ENCODE data around the gene BCDIN3D.

The BCDIN3D gene

DNA sequence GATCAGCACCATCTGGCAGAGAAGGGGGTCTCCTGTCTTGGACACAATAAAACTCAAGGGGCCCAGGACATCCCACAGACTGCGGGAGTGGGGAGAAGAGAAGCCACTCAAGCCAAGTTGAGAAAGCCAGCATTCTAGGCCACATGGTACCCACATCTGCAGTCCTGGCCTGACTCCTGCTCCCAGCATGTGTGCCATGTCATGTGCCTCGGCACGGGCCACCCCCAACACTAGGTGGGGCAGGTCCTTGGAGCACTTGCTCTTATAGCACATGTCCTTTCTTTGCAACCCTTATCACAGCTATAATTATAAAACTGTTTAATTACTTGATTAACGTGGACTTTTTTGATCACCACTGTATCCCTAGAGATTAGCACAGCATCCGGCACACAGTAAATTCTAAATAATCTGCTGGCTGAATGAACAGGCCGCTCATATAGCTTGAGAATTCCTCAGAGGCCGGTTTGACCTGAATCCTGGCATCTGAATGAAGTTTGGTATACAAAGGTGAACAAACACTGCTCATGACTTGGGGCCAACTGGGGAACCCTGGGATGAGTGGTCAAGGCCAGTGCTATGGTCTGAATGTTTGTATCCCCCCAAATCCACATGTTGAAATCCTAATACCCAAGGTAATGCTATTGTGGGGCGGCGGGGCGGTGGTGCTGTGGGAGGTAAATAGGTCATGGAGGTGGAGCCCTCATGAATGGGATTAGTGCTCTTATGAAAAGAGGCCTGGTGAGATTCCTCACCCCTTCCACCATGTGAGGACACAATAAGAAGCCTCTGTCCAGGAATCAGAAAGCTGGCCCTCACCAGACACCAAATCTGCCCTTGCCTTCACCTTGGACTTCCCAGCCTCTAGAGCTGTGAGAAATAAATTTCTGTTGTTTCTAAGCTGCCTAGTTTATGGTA, 21.3 kb downstream of the BCDIN3D start:
- DNase-seq (ENCODE audit: low read depth in 2 of 2) = no peak

DNA sequence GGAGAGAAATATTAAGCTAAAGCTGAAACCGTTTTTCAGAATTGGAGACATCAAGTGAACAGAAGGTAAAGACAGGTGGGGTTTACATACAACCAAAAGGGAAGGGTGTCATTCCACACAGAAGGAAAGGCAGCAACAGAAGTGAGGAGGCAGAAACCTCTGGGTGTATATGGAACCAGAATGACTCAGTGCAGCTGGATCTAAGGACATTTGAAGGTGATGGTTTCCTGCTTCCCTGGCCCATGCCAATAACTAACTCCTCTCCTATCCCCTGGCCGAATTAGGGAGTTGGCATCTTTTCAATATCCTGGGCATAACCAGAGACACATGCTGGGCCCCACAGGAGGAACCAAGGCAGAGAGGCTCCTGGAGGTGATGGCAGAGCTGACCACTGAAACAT, 23.1 kb downstream of the BCDIN3D start:
- DNase-seq (ENCODE audit: low read depth in 2 of 2) = no peak

DNA sequence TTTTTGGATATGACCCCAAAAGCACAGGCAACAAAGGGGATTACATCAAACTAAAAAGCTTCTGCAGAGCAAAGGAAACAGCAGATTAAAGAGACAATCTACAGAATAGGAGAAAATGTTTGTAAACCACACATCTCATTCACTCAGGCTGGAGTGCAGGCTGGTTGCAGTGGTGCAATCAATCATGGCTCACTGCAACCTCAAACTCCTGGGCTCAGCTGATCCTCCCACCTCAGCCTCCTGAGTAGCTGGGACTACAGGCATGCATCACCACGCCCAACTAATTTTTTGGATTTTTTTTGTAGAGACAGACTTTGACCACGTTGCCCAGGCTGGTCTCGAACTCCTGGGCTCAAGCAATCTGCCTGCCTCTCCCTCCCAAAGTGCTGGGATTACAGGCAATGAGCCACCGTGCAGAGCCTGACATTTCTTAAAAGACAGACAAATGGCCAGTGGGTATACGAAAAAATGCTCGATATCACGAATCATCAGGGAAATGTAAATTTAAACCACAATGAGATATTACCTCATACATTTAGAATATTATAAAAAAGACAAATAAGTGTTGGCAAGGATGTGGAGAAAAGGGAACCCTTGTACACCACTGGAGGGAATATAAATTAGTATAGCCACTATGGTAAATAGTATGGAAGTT, 24.5 kb downstream of the BCDIN3D start:
- DNase-seq (ENCODE audit: low read depth in 2 of 2) = no peak

- DNase-seq (ENCODE audit: low read depth in 2 of 2) = no peak
These were observed 29.8 kb downstream of the BCDIN3D start for GRCh38 chr12:49813131-49813530.

- no peak for DNase-seq (ENCODE audit: low read depth in 2 of 2)
These were observed 30.9 kb downstream of the BCDIN3D start for GRCh38 chr12:49811961-49812401.

- no peak for DNase-seq (ENCODE audit: low read depth in 2 of 2)
These were observed 31.8 kb downstream of the BCDIN3D start for GRCh38 chr12:49811136-49811535.

GRCh38 chr12:49809906-49810389, 33.0 kb downstream of the BCDIN3D start:
- DNase-seq (ENCODE audit: low read depth in 2 of 2) = no peak

GRCh38 chr12:49809381-49809905, 33.5 kb downstream of the BCDIN3D start:
- no peak for DNase-seq (ENCODE audit: low read depth in 2 of 2)

DNA sequence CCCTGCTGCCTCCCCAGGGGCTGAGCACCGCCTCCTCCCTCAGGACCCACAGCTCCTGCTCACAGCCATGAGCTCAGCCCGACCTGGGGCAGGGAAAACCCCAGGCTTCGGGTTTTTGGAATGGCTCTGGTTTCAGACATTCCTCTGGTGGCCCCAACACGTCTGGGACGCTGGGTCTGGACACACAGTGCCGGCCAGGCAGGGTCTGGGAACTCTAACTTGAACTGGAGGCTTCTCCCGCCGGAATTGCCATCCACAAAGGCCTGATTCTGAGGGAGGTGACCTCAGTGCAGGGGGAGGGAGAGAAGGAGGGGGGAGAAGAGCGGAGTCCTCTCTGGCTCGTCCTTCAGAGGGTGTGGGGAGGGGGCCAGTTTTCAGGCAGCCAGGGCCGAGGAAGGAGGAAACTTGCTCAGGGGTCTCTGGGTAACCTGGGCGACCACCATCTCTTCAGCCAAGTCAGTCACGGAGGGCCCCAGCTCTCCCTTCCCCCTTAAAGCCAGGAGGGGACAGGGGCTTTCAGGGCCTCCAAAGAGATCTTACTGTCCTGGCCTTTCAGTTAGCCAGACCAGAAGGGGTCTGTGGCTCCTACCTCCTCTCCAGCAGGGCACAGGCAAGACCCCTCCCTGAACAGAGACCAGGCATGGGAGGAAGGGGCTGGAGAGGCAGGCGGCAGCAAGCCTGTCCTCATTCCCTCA, 34.1 kb downstream of the BCDIN3D start:
- DNase-seq (ENCODE audit: low read depth in 2 of 2) = no peak

DNA sequence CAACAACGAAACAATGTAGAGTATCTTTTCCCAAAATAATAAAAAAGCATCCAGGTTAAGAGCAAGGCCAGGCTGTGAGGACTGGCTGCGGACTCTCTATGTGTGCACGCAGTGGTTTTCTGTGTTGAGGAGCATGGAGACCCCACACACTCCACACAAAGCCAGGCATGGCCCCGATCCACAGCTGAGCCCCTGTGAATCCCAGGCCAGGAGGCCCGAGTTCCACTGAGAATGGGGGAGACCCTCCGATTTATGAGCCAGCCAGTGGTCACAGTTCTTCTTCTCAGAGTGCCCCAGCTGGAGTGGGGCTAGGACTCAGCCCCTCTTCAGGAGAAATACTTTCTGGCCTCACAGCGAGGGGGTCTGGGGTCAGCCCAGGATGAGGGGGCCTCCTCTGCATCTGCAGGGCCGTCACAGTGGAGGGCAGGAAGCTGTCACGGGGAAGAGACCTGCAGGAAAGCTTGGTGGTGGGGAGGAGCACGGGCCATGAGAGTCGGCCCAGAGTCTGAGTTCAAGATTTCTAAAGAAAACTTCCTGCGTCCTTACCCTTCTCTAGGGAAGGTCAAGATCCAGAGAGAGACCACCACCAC, 34.8 kb downstream of the BCDIN3D start:
- no peak for DNase-seq (ENCODE audit: low read depth in 2 of 2)

GRCh38 chr12:49806877-49807276, 36.0 kb downstream of the BCDIN3D start:
- DNase-seq (ENCODE audit: low read depth in 2 of 2) = no peak

DNA sequence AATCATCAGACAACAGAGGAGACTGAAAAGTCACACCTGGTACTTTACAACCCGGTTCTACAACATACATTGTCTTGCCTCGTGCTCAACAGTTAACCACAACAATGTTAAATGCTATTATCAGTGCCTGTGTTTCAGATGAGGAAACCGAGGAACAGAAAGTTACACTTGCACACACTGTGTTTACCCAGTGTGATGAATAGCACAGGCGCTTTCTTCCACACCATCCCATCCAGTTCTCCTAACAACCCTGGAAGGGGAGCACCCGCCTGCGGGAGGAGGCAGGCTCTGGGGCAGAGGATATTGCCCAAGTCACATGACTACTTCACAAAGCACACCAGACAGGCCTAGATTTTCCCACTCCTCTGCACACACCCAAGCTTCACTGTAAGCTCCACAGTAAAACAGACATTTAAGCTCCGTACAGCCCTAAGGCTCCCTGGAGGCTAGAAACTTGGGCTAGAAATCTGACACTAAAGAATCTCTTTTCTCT, 36.5 kb downstream of the BCDIN3D start:
- DNase-seq (ENCODE audit: low read depth in 2 of 2) = no peak

- DNase-seq (ENCODE audit: low read depth in 2 of 2) = no peak
These were observed 37.5 kb downstream of the BCDIN3D start for GRCh38 chr12:49805409-49805808.

GRCh38 chr12:49804821-49805220, 38.1 kb downstream of the BCDIN3D start:
- no peak for DNase-seq (ENCODE audit: low read depth in 2 of 2)

DNA sequence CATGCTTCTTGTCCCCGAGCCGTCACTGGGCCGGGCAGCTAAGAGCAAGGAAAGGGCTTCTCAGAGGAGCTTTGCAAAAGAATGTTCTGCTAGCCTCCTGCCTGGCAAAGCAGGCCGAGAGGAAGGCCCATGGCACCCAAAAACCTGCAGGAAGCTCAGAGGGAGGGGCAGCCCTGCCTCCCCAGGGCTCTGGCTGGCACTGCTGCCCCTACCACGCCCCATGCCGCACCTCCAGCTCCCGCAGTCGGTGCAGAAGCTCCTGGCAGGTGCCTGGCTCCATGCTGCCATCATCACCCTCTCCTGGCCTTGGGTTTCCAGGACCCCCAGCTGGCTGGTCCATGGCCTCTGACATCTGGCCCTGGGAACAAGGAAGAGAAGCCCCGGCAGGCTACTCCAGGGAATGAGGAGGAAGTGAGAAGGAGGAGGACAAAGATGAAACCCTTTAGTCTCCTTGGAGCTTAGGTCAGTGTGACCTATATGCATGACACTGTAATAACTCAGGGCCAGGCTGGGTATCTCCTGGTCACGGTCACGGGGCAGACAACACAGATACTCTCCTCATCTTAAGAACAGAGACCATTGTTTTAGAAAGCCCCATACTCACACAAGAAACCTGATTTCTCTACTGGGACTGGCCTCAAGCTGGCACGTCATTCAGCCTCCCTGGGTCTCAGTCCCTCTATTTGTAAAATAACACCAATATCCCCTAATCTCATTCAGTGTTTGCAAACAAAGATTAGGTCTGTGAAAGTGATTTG, 39.0 kb downstream of the BCDIN3D start:
- DNase-seq (ENCODE audit: low read depth in 2 of 2) = no peak

DNA sequence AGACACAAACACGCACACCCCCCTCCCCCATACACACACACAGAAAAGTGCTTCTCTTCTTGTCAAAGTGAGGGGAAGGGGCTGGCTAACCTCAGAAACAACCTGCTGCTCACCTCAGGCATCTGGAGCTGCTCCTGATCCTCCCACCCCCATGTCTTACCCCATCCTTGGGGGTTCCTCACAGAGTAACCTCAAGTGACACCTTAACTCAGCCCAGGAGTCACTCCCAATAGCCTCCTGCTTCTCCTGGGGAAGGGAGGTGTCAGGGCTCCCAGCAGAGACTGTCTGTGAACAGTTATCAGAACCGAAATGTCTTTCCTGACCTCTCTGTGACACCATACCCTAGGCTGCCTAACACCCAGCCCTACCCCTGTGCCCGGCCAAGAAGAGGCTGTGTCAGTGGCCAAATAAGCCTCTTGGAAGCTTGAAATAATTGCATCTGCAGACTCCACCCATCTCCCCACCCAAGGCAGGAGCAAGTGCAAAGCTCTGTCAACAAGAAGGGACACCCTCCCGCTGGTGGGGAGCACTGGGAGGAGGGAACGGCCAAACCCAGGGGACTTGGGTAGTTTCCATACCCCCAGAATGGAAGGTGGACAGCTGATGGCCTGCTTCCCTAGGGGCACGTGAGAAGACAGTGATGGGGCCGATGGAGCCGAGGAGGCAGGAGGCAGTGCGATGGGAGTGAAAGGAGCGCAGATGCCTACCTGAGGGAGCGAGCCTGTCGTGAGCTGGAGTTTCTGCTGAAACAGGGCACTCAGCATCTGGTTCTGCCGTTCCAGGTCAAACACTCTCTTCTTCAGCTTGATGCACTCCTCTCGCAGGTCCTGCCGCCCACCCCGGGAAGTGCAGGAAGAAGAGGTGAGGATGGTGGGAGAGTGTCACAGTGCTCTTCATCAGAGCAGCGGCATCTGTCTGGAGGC, 41.5 kb downstream of the BCDIN3D start:
- no peak for DNase-seq (ENCODE audit: low read depth in 2 of 2)

- DNase-seq (ENCODE audit: low read depth in 2 of 2) = no peak
These were observed 42.3 kb downstream of the BCDIN3D start for GRCh38 chr12:49800421-49801140.

- DNase-seq (ENCODE audit: low read depth in 2 of 2) = no peak
These were observed 44.0 kb downstream of the BCDIN3D start for GRCh38 chr12:49798934-49799333.

DNA sequence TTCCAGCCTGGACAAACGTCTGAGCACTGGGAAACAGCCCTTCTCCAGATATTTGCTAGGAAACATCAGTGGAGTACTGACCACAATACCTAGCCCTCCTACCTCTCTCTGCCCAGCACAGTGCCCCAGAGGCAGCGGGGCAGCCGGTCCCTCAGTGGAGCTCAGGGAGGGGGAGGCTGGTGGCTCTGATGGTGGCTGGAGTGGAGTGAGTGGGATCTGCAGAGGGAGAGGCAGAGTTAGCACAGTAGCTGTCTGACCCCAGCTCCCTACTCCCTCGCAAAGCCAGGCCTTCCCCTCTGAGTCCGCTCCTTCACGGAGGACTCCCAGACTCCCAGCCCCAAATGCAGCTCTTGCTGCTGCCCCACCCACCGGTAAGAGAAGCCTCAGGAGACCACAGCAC, 44.7 kb downstream of the BCDIN3D start:
- DNase-seq (ENCODE audit: low read depth in 2 of 2) = no peak

All from activated CD8-positive, alpha-beta memory T cell treated with anti-CD3 and anti-CD28 coated beads for 4 hours (primary cell).